HG03354 (cell line): ENCODE results near the gene SLC7A14.

Experiments
- ATAC-seq: cut with Tn5 transposase; IDR thresholded peaks from one replicate; pipeline ENCODE4 v1.9.1; 2021; ENCODE audit warnings: mild to moderate bottlenecking; ENCODE audit not compliant: unreplicated experiment, poor library complexity, severe bottlenecking

Gene SLC7A14

GRCh38 chr3:170551252-170551651 is 34.6 kb downstream of the SLC7A14 start:
- no peak for ATAC-seq

- ATAC-seq = no peak
These were observed 43.2 kb downstream of the SLC7A14 start for GRCh38 chr3:170542704-170543103.

GRCh38 chr3:170539897-170540296 is 46.0 kb downstream of the SLC7A14 start:
- no peak for ATAC-seq

- no peak for ATAC-seq
These were observed 49.2 kb downstream of the SLC7A14 start for GRCh38 chr3:170536712-170537111.

GRCh38 chr3:170534227-170534626 is 51.6 kb downstream of the SLC7A14 start:
- no peak for ATAC-seq

GRCh38 chr3:170532573-170532972 is 53.3 kb downstream of the SLC7A14 start:
- no peak for ATAC-seq

GRCh38 chr3:170531657-170532335 is 54.1 kb downstream of the SLC7A14 start:
- ATAC-seq = no peak

GRCh38 chr3:170531054-170531453 is 54.8 kb downstream of the SLC7A14 start:
- no peak for ATAC-seq

GRCh38 chr3:170529912-170530311 is 56.0 kb downstream of the SLC7A14 start:
- ATAC-seq = no peak

GRCh38 chr3:170529346-170529745 is 56.5 kb downstream of the SLC7A14 start:
- no peak for ATAC-seq

GRCh38 chr3:170528726-170529125 is 57.1 kb downstream of the SLC7A14 start:
- ATAC-seq = no peak

- no peak for ATAC-seq
These were observed 61.8 kb downstream of the SLC7A14 start for GRCh38 chr3:170524073-170524472.

- no peak for ATAC-seq
These were observed 62.6 kb downstream of the SLC7A14 start for GRCh38 chr3:170523248-170523647.

GRCh38 chr3:170522201-170522600 is 63.7 kb downstream of the SLC7A14 start:
- ATAC-seq = no peak

GRCh38 chr3:170520996-170521395 is 64.9 kb downstream of the SLC7A14 start:
- ATAC-seq = no peak

- ATAC-seq = no peak
These were observed 68.5 kb downstream of the SLC7A14 start for GRCh38 chr3:170517242-170517945.

GRCh38 chr3:170513642-170514041 is 72.2 kb downstream of the SLC7A14 start:
- no peak for ATAC-seq

GRCh38 chr3:170511371-170511770 is 74.5 kb downstream of the SLC7A14 start:
- no peak for ATAC-seq

GRCh38 chr3:170508839-170509238 is 77.0 kb downstream of the SLC7A14 start:
- no peak for ATAC-seq

- ATAC-seq = no peak
These were observed 77.6 kb downstream of the SLC7A14 start for GRCh38 chr3:170508291-170508690.

GRCh38 chr3:170507063-170507462 is 78.8 kb downstream of the SLC7A14 start:
- ATAC-seq = no peak
